ENCODE data around the gene CHST11. TPM values are rescaled to one million over a fixed set of nuclear protein-coding genes. Genes with fewer than 3 reads are reported as not detected.

CHST11 gene
- total and polyA plus RNA-seq, 2 of the 4 experiments (the other 2 are of a cell fraction) = 1.4 to 2.7 TPM

- no peak overlapping the region for H3K14ac ChIP-seq (replicated peaks; ENCODE audit: low read depth, low read length)
These were observed 22.6 kb upstream of the CHST11 start for GRCh38 chr12:104434129-104434528.

More at GRCh38 chr12:104434129-104434528, 22.6 kb upstream of the CHST11 start:
- H3K79me1 ChIP-seq (ENCODE audit: low read depth in 1 of 2, low read length in 2 of 2) = no peaks in the 10 kb centered on the region
- H3K9me3 ChIP-seq (ENCODE audit: control insufficient read depth, insufficient read depth, low read length) = no peaks in the 10 kb centered on the region; the same call in 1 of the 2 replicates
- no peak overlapping the region for H4K91ac ChIP-seq (ENCODE audit: insufficient read depth, low read depth, low read length)
- DNase-seq = no peak
- no peak overlapping the region for H2AFZ ChIP-seq (replicated peaks; ENCODE audit: low read length, poor library complexity)
- H3K36me3 ChIP-seq (ENCODE audit: control insufficient read depth, insufficient read depth, low read length) = no peaks in the 10 kb centered on the region
- no peak overlapping the region for H2AK5ac ChIP-seq (ENCODE audit: low read depth, low read length)
- no peak overlapping the region for H3K4me3 ChIP-seq (ENCODE audit: insufficient read depth, low read depth, low read length)
- in situ Hi-C loops (cut with MboI; ENCODE audit: low sequenced_read_pairs) = no loop called here
- peaks cover 65% of the 10 kb centered on the region for H3K27me3 ChIP-seq (ENCODE audit: control insufficient read depth, insufficient read depth, low read length)
- no peak overlapping the region for H3K4me2 ChIP-seq (ENCODE audit: low read depth, low read length)
- WGBS, 2 experiments (ENCODE audit: extremely low coverage in 2 of 2, insufficient read length in 1 of 2) = no CpG with 5 or more reads among the region's 1 CpG
- no peak for ATAC-seq (ENCODE audit: low read depth)
- no peak overlapping the region for H3K4ac ChIP-seq (ENCODE audit: low read depth, low read length)
- H3K9ac ChIP-seq (ENCODE audit: low read depth, low read length) = no peak overlapping the region
- ChIA-PET POLR2A (ENCODE audit: unreplicated experiment) (no interaction called here), CTCF (no interaction called here)
- H2BK5ac ChIP-seq (ENCODE audit: low read depth, low read length, poor library complexity, severe bottlenecking) = no peak overlapping the region
- no TSS peak for BruUV-seq (replicated peaks)
- 0 out of 2 replicates have a peak, but pooled peaks cover 3% of the 10 kb centered on the region for H3K9me1 ChIP-seq (ENCODE audit: insufficient read depth, low read length)
- no peak overlapping the region for H4K8ac ChIP-seq (ENCODE audit: low read depth in 2 of 2, low read length in 2 of 2)
- no peak overlapping the region for H2BK15ac ChIP-seq (ENCODE audit: low read depth, low read length)
- no peak for TF ChIP-seq RCOR1 (IDR thresholded peaks at IDR 0.05; ENCODE audit: insufficient replicate concordance, low read length)
- no peak for TF ChIP-seq ELK1 (IDR thresholded peaks at IDR 0.05; ENCODE audit: borderline replicate concordance, low read depth, low read length)
- no peak for TF ChIP-seq MAZ (IDR thresholded peaks at IDR 0.05; ENCODE audit: borderline replicate concordance, low read depth, low read length)
- TF ChIP-seq MAFK (IDR thresholded peaks at IDR 0.05; ENCODE audit: low read depth, low read length) = no peak
- no peak for TF ChIP-seq RFX5 (IDR thresholded peaks at IDR 0.05; ENCODE audit: low read depth, low read length)
- TF ChIP-seq FOS (IDR thresholded peaks at IDR 0.05; ENCODE audit: low read depth, low read length) = no peak
- TF ChIP-seq USF2 (IDR thresholded peaks at IDR 0.05; ENCODE audit: low read depth, low read length) = no peak
- TF ChIP-seq BHLHE40 (IDR thresholded peaks at IDR 0.05; ENCODE audit: low read depth, low read length) = no peak
- TF ChIP-seq CEBPB (IDR thresholded peaks at IDR 0.05; ENCODE audit: low read depth, low read length) = no peak
- TF ChIP-seq SMC3 (IDR thresholded peaks at IDR 0.05; ENCODE audit: low read depth, low read length) = no peak
- no peak for TF ChIP-seq NFE2L2 (IDR thresholded peaks at IDR 0.05; ENCODE audit: low read depth, low read length)
- TF ChIP-seq POLR2A (IDR thresholded peaks at IDR 0.05; ENCODE audit: low read depth, low read length) = no peak
- no peak for TF ChIP-seq MXI1 (IDR thresholded peaks at IDR 0.05; ENCODE audit: borderline replicate concordance, low read depth, low read length)
- TF ChIP-seq RAD21 (IDR thresholded peaks at IDR 0.05; ENCODE audit: low read length) = no peak
- no peak for TF ChIP-seq CHD1 (IDR thresholded peaks at IDR 0.05; ENCODE audit: low read depth, low read length)
- TF ChIP-seq CTCF (conservative IDR thresholded peaks at IDR 0.05; ENCODE audit: low read depth, low read length) = no peak
- H3K56ac ChIP-seq (ENCODE audit: extremely low read depth, insufficient read depth, low read length) = no peak overlapping the region
- H3K23ac ChIP-seq (ENCODE audit: low read depth, low read length) = no peak overlapping the region
- no peak overlapping the region for H4K5ac ChIP-seq (ENCODE audit: low read depth, low read length)
- H2AK9ac ChIP-seq (replicated peaks; ENCODE audit: low read depth, low read length, poor library complexity) = no peak overlapping the region
- H2BK20ac ChIP-seq (ENCODE audit: low read depth, low read length) = no peak overlapping the region
- H3K4me1 ChIP-seq (ENCODE audit: control insufficient read depth, insufficient read depth, low read length) = no peaks in the 10 kb centered on the region
- no peak overlapping the region for H3K18ac ChIP-seq (ENCODE audit: low read depth, low read length)
- dilution Hi-C loops (cut with HindIII; ENCODE audit: low sequenced_read_pairs, unreplicated experiment) = no loop called here
- no peak overlapping the region for H2BK120ac ChIP-seq (ENCODE audit: low read depth, low read length)
- H3K27ac ChIP-seq (ENCODE audit: insufficient read depth, low read length) = no peak overlapping the region
- H4K20me1 ChIP-seq (ENCODE audit: insufficient read depth, low read length) = no peaks in the 10 kb centered on the region
- intact Hi-C loops (cut with micrococcal nuclease) = no loop called here
